HG03378 (cell line): ENCODE measurements around the gene FAM162A.

ENCODE experiments used
- ATAC-seq: cut with Tn5 transposase; IDR thresholded peaks from one replicate; pipeline ENCODE4 v1.9.1; 2021; ENCODE audit warnings: mild to moderate bottlenecking, moderate library complexity; ENCODE audit not compliant: unreplicated experiment

The FAM162A gene, protein sequence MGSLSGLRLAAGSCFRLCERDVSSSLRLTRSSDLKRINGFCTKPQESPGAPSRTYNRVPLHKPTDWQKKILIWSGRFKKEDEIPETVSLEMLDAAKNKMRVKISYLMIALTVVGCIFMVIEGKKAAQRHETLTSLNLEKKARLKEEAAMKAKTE

DNA sequence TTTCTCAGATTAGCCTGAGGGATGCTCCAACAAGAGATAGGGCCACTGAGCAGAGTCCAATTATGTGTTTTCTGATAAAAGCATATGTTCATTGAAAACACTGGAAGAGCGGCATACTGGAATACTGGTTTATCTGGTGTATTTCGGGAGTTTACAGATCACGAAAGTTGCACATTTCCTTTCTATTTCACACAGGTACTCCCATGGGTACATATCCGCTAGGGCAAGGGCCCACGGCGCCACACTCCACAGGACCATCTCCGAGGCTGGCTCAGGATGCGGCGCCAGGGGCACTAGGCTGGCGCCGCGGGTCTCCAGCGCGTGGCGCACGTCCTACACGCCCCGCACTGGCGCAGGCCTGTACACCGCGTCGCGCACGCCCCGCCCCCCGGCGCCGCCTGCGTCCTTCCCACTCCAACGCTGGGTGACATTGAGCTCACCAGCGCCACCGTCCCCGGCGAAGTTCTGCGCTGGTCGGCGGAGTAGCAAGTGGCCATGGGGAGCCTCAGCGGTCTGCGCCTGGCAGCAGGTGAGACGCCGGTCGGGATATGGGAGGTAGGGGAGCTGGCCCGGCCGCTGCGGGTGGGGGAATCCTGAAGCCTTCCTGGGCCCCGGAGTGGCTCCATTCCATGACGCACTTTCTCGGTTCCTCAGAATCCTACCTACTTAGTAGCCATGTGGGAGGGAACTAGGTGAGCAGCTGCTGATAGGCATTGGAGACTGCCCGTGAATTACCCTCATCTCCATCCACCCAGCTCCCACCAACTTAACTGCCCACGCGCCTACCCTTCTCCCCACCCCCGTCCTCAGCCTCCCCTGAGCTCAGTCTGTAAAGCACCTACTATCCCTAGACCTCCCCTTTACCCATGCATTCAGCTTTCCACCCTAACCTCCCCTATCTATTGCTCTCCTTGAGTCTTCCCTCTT lies at the start of gene FAM162A:
Gene FAM162A (plus strand): TSS at position 412 of the 927 bp plus-strand sequence. CDS start 84 bp downstream, at position 496.
- ATAC-seq: peak; percentile 82

DNA sequence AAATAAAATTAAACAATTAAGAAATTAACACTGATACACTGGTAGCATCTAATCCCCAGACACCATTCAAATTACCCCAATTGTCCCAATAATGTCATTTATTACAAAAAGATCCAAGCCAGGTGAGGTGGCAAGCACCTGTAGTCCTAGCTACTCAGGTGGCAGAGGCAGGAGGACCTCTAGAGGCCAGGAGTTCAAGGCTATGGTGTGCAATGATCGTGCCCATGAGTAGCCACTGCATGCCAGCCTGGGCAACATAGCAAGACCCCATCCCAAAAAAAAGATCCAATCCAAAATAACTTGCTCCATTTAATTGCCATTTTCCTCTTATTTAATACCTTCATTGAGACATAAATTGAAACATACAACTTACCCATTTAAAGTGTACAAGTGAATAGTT lies 41.2 kb upstream of the FAM162A start:
- no peak for ATAC-seq

DNA sequence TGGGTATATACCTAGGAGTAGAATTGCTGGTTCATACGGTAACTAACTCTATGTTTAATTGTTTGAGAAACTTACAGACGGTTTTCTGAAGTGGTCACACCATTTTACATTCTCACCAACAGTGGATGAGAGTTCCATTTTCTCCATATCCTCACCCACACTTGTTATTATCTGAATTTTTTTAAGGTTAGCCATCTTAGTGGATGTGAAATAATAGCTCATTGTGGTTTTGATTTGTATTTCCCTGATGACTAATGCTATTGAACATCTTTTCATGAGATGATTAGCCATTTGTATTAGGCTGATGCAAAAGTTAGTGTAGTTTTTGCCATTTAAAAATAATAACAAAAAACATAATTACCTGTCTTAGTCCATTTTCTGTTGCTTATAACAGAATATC lies 40.3 kb upstream of the FAM162A start:
- ATAC-seq: no peak

DNA sequence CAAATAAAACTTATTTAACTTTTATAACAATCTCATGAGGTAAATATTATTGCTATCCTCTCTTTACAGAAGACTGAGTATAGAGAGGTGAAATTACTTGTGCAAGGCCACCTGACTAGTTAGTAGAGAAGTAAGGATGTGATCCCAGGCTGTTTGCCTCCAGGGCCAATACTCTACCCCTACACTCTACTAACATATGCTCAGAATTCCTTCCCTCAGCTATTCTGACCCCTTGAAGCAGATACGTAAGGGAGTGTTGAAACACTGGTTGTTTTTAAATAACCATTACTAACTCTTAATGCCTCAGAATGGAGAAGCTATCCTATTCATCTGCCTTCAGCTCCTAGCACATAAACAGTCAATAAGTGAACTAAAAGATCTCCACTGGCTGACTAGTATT lies 34.8 kb upstream of the FAM162A start:
- no peak for ATAC-seq

DNA sequence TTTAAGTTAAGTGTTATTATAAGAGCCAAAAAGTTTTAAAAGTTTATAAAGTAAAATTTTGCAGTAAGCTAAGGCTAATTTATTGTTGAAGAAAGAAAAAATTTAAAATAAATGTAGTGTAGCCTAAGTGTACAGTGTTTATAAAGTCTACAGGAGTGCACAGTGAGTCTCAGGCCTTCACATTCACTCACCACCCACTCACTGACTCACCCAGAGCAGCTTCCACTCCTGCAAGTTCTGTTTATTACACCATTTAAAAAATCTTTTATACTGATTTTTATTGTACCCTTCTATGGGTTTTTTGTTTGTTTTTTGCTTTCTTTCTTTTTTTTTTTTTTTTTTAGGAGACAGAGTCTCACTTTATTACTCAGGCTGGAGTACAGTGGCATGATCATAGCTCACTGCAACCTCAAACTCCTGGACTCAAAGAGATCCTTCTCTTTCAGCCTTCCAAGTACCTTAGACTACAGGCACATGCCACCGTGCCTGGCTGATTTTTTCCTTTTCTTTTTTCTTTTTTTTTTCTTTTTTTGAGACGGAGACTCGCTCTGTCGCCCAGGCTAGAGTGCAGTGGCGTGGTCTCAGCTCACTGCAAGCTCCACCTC lies 33.1 kb upstream of the FAM162A start:
- no peak for ATAC-seq

DNA sequence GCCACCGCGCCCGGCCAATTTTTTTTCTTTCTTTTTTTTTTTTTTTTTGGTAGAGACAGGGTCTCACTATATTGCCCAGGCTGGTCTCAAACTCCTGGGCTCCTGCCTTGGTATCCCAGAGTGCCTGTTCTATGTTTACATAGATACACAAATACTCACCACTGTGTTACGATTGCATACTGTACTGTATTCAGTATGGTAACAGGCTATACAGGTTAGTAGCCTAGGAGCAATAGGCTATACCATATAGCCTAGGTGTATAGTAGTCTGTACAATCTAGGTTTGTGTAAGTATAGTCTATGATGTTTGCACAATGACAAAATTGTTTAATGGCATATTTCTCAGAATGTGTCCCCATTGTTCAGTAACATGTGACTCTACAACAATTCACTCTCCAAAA lies 32.4 kb upstream of the FAM162A start:
- ATAC-seq: no peak

DNA sequence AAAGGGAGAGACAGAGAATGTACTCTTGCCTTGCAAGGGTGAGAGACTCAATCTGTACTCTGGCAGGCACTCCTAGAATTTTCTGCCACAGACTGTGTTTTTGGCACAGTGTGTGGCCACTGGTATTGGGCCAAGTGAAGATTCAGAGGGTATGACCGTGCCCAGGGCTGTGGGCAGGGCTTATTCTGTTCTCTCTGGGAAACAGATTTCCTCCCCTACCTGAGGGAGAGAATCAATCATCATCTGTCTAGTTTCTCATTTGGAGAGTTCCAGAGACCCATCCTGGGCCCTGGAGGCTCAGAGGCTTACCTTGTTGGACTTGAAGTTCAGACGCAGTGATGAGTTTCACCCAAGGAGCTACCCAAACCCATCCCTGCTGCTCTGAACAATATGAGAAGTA lies 30.8 kb upstream of the FAM162A start:
- no peak for ATAC-seq

DNA sequence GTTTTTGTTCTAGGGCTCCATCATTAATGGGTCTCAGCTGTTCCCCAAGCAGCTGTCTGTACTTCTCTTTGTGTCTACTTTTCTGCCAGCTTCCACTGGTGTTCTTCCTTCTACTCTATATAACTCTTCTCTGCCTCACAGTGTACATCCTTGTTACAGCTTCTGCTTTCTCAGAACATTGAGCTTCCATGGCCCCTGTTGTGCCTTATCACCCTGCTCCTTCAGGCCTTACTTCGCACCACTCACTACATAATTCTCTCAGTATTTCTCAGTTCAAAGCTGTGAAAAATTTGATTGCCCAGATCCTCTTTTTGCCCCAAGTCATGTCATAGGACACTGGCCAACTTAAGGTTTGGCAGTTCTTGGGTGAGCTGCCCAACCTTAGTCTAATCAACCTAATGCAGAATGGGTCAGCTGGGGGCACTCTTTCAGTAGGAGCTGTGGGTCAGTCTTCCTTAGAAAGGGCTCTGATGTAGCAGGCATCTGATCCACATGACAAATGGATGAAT lies 30.0 kb upstream of the FAM162A start:
- no peak for ATAC-seq

DNA sequence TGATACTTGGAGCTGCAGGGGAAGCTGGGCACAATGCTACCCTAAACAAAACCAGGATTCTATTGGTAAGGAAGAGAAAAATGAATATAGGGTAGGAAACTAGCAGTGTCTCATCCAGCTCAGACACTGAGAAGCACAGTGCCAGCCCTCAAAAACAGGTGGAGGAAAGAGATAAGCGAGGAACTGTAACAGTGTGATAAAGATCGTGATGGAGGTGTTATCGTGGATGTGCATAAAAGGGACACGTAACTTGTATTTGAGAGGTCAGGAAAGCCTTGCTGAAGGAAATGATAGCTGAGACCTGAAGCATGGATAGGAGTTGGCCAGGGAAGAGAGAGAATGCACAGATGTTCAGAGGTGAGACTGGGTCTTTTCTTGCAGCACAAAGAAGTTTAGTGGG lies 28.4 kb upstream of the FAM162A start:
- ATAC-seq: no peak

DNA sequence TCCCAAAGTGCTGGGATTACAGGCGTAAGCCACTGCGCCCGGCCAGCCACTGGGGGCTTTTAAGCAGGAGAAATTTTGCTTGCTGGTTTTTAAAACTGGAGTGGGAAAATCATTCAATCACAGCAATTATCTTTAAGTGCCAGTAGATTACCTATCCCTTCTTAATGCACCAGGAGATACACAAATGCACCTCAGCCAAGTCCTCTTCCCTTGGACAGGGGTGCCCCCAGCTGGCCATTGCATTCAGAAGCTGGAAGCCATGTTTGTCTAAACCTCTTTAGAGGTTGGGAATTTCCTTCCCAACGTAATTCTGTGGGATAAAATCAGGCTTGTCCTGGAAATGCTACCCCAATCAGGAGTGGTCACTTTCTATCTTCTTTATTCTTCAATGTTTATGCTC lies 27.6 kb upstream of the FAM162A start:
- no peak for ATAC-seq

DNA sequence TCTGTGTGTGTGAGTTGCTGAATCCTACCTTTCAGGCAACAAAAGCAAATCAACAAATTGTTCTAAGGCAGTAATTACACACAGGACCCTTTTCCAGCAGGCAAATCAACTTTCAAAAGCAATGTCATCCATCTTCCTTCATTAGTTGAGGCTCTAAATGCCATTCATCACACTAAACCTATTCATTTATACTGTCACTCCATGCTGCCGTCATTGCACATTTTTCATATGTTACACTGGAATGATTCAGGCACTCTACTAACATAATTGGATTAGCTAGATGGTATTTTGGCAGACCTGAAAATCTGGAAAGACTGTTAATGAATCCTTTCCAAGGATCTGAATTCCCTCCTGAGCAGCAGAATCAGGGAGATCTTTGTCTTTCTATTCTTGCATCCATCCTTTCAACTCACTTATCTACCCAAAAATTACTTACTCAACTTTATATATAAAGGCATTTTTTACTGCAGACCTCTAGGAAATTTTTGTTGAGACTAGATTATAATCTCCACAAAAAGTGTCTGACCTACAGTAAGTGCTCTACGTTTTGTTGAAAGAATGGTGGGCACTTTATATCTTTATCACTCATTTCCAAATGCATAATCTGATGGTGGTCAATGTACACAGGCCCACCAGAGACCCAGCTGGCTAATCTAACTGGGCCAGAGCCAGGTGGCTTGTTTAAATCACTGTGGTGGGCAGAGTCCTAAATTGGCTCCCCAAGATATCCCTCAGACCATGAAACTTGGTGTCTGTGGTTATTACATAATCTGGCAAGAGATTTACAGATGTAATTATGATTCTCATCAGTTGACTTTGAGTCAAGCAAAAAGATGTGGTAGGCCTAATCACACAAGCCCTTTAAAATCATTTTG lies 25.9 kb upstream of the FAM162A start:
- ATAC-seq: no peak

DNA sequence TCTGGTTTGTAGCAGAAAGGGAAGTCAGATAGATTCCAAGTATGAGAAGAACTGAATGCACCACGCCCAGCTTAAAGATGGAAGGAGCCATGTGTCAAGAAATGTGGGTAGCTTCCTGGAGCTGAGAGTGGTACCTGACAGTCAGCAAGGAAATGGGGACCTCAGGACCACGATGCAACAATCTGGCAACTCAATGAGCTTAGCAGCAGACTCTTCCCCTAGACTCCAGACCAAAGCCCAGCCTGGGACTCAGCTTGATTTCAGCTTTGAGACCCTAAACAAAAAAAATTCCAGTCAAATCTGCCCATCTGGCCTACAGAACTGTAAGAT lies 25.3 kb upstream of the FAM162A start:
- ATAC-seq: no peak

DNA sequence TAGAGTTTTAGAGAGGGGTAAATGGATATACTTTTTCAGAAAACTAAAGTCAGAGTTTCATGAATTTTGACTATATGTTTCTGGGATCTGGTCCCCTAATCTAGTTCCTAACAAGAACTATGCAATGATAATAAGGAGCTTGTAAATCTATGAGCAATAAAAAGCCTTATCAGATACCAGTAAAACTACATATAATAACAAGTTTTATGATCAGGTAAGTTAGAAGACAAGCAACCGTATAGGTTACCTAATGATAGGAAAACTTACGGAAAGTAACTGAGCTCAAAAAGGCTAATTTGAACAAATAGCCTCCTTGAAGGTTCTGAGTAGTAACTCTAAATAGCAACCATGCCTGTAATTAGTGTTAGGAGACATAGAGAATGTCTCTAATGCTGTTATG lies 22.0 kb upstream of the FAM162A start:
- ATAC-seq: no peak

DNA sequence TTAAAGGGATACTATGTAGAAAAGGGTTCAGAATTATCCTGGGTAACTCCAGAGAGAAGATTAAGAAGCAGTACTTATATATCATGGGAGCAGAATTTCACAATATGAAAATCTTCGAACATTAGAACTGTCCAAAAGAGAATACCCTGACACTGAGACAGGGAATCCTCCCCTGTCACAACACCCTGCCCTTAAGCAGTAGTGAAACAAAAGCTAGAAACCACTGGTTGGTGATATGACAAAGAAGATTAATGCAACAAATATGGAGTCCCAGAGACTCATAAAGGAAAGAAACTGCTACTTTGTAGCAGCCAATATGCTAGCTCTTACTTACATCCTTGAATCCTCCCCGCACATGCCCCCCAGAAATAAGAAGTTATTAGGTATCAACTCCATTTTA lies 19.5 kb upstream of the FAM162A start:
- no peak for ATAC-seq

DNA sequence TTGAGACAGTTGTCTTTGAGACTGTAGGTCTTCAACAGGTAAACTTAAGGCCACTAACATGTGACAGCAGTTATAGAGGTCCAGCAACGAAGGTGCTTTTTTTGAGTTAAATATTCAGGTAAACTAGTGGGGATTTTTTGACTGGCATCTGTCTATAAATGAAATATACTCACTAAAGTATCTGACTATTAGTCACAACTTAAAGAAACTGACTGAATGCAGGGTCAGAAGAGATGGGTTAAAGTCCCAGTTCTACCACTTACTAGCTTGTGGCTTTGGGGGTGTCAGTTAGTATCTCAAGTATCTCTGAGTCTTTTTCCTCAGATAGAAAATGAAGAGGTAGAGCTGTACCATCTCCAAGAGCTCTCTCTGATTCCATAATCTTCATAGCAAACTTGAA lies 18.9 kb upstream of the FAM162A start:
- ATAC-seq: peak; percentile 59

DNA sequence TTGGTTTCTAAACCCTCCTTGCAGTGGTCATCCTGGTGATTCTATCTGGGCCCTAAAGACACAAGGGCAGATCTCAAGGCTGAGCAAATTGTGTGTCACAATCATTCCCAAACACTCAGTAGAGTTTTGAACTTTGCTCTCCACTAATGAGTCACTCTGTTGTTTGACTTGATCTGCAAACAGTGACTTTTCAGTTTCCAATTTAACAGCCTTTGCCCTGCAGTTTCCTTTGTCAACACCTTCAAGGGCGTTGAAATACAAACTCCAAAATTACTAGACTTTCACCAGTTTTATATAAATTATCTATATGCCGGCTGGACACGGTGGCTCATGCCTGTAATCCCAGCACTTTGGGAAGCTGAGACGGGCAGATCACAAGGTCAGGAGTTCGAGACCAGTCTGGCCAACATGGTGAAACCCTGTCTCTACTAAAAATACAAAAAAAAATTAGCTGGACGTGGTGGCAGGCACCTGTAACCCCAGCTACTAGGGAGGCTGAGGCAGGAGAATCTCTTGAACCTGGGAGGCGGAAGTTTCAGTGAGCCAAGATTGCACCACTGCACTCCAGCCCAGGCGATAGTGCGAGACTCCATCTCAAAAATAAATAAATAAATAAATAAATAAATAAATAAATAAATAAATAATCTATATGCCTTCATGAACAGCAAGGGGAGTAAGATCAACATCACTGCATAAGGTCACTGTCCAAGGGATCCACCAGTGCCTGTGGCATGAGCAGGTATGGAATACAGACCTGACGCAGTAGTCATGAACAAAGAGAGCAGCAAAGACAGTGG lies 18.2 kb upstream of the FAM162A start:
- peak; percentile 91 for ATAC-seq

DNA sequence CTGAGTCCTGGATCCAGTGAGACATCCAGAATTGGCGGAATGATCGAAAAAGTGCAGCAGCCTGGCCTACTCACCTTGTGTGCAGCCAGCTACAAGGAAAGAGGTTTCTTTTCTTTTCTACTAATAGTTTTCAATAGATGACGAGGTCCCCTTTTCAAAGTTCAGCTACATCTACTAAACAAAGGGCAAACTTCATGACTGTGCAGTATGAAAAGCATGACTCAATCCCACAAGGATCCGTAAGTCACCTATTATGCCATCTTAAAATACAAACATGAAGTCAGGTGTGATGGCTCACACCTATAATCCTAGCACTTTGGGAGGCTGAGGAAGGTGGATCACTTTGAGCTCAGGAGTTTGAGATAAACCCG lies 17.6 kb upstream of the FAM162A start:
- ATAC-seq: no peak

DNA sequence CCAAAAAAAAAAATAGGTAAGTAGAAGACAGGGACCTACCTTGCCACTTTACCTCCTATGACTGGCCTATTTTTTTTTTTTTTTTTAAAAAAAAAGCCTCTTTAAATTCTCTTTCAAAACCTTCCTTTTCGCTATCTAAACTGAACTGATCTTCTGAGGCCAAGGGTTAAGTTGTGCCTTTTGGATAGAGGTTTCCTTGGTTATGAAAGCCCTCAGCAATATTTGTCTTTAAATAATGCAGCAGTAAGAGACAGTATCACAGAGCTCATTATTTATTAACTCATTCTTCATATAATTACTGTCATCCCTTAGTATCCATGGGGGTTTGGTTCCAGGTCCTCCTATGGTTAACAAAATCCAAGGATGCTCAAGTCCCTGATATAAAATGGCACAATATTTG lies 9.9 kb upstream of the FAM162A start:
- ATAC-seq: no peak

DNA sequence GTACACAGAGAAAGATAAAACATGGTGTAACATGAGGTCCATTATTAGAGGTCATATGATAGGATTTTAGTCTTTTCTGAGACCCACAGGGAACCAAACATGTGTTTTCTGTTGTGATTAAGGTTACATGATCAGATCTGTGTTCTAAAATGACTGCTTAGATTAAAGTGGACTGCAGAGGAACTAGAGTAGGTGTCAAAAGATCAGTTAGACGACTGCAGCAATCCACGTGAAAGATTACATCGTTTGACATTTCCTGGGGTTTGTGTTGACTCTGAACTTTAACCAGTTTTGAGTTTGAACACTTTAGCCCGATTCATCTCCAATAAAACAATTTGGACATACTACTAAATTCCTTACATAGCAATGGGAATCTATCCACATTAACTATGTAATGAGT lies 6.0 kb upstream of the FAM162A start:
- no peak for ATAC-seq
